HEK293T (cell line): ENCODE measurements around the gene ANKH.

ENCODE experiments used
- CTCF ChIA-PET: fragments of 350-600 bp; formaldehyde crosslinking; extraction: SDS; loops from one replicate; lab custom pipeline; 2021; ENCODE audit warnings: antibody characterized with exemption, inconsistent platforms; lab: Yijun Ruan, JAX
- POLR2A ChIA-PET: fragments of 350-600 bp; formaldehyde crosslinking; extraction: SDS; loops from one replicate; lab custom pipeline; 2020; ENCODE audit warnings: antibody characterized with exemption, inconsistent platforms; lab: Yijun Ruan, JAX
- DNase-seq: peaks from one replicate; pipeline ENCODE4 v3.0.0; 2012; ENCODE audit warnings: mixed read lengths; ENCODE audit errors: extremely low spot score
- ARNT ChIP-seq: fragments of 450-650 bp; IDR thresholded peaks from 2 replicates; pipeline ENCODE4 v1.6.1; 2017; ENCODE audit warnings: mild to moderate bottlenecking
- BHLHE40 ChIP-seq: fragments of 450-650 bp; IDR thresholded peaks from 2 replicates; pipeline ENCODE4 v1.6.1; 2016; ENCODE audit warnings: mild to moderate bottlenecking, moderate library complexity, borderline replicate concordance
- CTBP1 ChIP-seq: fragments of 450-650 bp; IDR thresholded peaks from 2 replicates; pipeline ENCODE4 v1.6.1; 2016; ENCODE audit warnings: borderline replicate concordance
- ELF4 ChIP-seq: fragments of 450-650 bp; IDR thresholded peaks from 2 replicates; pipeline ENCODE4 v1.6.1; 2017; ENCODE audit warnings: antibody characterized with exemption
- FOXA1 ChIP-seq: fragments of 450-650 bp; IDR thresholded peaks from 2 replicates; pipeline ENCODE4 v1.6.1; 2016; ENCODE audit warnings: mild to moderate bottlenecking
- FOXK2 ChIP-seq: fragments of 450-650 bp; IDR thresholded peaks from 2 replicates; pipeline ENCODE4 v1.6.1; 2016; ENCODE audit warnings: mild to moderate bottlenecking
- FOXM1 ChIP-seq: fragments of 450-650 bp; IDR thresholded peaks from 2 replicates; pipeline ENCODE4 v1.6.1; 2017; ENCODE audit warnings: mild to moderate bottlenecking, borderline replicate concordance
- HDGF ChIP-seq: fragments of 450-650 bp; IDR thresholded peaks from 2 replicates; pipeline ENCODE4 v1.6.1; 2017; ENCODE audit warnings: antibody characterized with exemption, borderline replicate concordance
- L3MBTL2 ChIP-seq: fragments of 450-650 bp; conservative IDR thresholded peaks from 2 replicates; pipeline ENCODE4 v1.6.1; 2016; ENCODE audit warnings: mild to moderate bottlenecking
- LEF1 ChIP-seq: fragments of 450-650 bp; IDR thresholded peaks from 2 replicates; pipeline ENCODE4 v1.6.1; 2017; ENCODE audit warnings: mild to moderate bottlenecking, borderline replicate concordance
- NFRKB ChIP-seq: fragments of 450-650 bp; IDR thresholded peaks from 2 replicates; pipeline ENCODE4 v1.6.1; 2016; ENCODE audit warnings: mild to moderate bottlenecking, moderate library complexity
- PKNOX1 ChIP-seq: fragments of 450-650 bp; IDR thresholded peaks from 2 replicates; pipeline ENCODE4 v1.6.1; 2016
- SP1 ChIP-seq: fragments of 450-650 bp; IDR thresholded peaks from 2 replicates; pipeline ENCODE4 v1.6.1; 2017
- SUZ12 ChIP-seq: fragments of 450-650 bp; IDR thresholded peaks from 2 replicates; pipeline ENCODE4 v1.6.1; 2016; ENCODE audit warnings: mild to moderate bottlenecking
- TARDBP ChIP-seq: fragments of 450-650 bp; IDR thresholded peaks from 2 replicates; pipeline ENCODE4 v1.6.1; 2016
- ZNF384 ChIP-seq: fragments of 450-650 bp; IDR thresholded peaks from 2 replicates; pipeline ENCODE4 v1.6.1; 2016

The ANKH gene

DNA sequence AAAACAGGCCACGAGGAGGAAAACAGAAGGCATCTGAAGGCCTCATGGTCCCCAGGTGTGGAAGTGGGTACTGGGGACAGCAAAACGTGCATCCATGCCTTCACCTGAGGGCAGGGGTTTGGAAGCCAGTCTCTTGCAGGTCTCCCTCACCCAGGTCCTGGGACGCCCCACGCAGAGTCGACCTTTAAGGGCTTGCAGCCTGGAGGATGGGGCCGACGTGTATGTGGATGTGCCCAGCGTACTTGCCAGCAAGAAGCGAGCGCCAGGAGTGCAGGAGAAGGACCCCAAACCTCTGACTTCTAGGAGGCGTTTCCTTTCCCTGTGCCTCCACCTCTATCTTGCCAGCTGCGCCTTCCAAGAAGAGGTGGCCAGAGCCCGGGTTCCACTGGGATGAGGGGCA lies 141.1 kb downstream of the ANKH start:
- TF ChIP-seq L3MBTL2 (no peak), SP1 (no peak), NFRKB (no peak), HDGF (no peak), ELF4 (no peak), FOXA1 (no peak), PKNOX1 (no peak), SUZ12 (no peak), FOXK2 (no peak), TARDBP (no peak), CTBP1 (no peak), LEF1 (no peak), BHLHE40 (no peak)
- CTCF ChIA-PET = interaction anchor here (1.4 kb wide), 1 partner anchor 273 kb away, joined by 4 read pairs; no protein-coding TSS in a partner anchor
- no peak for DNase-seq
- POLR2A ChIA-PET = no interaction called here

DNA sequence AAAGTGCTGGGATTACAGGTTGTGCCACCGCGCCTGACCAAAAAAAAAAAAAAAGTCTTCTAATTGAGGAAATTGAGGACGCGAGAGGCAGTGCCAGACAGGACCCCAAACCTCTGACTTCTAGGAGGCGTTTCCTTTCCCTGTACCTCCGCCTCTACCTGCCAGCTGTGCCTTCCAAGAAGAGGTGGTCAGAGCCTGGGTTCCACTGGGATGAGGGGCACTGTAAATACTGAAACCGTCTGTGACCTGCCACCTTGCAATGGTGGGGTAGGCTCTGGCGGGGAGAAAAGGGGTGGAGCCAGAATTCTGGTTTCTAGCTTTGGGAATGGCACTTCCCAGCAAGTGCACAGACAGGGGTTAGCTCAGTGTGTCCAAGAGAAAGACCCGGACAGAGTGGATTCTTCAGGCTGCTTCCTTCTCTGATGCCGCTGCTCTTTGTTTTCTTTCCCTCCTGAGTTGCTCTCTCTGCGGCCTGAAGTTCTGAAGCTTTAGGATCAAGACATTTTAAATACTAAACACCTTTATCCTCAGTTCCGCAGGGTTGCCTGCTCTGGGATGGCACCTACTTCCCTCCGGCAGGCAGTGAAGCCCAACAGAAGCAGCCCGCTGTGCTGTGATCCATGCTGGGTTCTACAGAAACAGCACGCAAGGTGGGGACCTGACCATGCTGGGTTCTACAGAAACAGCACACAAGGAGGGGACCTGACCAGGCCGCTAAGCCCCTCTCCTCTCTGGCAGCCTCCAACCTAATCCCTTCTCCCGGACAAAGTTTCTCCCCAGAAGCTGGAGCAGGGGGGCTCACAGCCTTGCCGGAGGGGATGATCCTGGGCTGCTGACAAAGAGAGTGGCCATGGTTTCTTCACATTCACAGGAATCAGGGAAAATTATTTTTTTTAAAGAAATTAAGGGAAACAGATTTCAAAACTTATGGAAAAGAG lies 141.9 kb downstream of the ANKH start:
- no peak for TF ChIP-seq CTBP1
- DNase-seq = no peak
- ChIA-PET POLR2A (no interaction called here), CTCF (interaction anchor here (0.6 to 1.4 kb wide), 2 partner anchors 43 to 274 kb away, joined by 3 to 4 read pairs; no protein-coding TSS in a partner anchor)

GRCh38 chr5:14728459-14728938 lies 143.1 kb downstream of the ANKH start:
- ChIA-PET CTCF (interaction anchor here (1.2 to 2.7 kb wide), 3 partner anchors 271 to 286 kb away, joined by 4 to 21 read pairs (median 5); no protein-coding TSS in a partner anchor), POLR2A (no interaction called here)
- no peak for TF ChIP-seq SP1
- no peak for TF ChIP-seq L3MBTL2
- no peak for TF ChIP-seq BHLHE40
- no peak for TF ChIP-seq CTBP1
- no peak for TF ChIP-seq PKNOX1
- TF ChIP-seq TARDBP = no peak
- TF ChIP-seq FOXM1 = no peak
- no peak for TF ChIP-seq ELF4
- TF ChIP-seq FOXA1 = no peak
- no peak for TF ChIP-seq ARNT
- no peak for TF ChIP-seq SUZ12
- no peak for TF ChIP-seq NFRKB
- TF ChIP-seq ZNF384 = no peak
- no peak for TF ChIP-seq LEF1
- no peak for DNase-seq

- no peak for DNase-seq
- ChIA-PET POLR2A (no interaction called here), CTCF (interaction anchor here (0.7 to 2.7 kb wide), 6 partner anchors 16 to 286 kb away, joined by 3 to 21 read pairs (median 4); no protein-coding TSS in a partner anchor)
- TF ChIP-seq ARNT (no peak), SUZ12 (no peak), FOXM1 (no peak), HDGF (no peak), SP1 (no peak), L3MBTL2 (no peak), BHLHE40 (no peak)
These were observed 143.6 kb downstream of the ANKH start for GRCh38 chr5:14727928-14728458.

DNA sequence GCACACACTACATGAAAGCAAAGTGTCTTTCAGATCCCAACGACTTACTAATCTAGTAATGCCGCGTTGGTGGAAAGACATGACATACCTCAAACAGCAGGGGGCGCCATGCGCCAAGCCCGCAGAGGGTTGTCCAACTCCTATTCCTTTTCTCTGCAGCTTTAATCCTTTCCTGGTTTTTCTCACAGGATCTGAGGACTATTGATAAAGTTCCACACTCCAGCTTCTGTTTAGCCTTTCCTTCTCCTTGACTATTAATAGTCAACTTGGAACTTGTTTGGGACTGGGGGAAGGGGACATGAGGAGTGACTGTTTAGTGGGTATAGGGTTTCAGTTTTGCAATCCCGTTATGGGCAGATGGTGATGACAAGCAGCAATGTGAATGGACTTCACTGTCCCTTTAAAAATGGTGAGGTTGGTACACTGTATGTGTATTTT lies 144.1 kb downstream of the ANKH start:
- DNase-seq = peak; percentile 80
- TF ChIP-seq FOXK2 (no peak), ARNT (no peak), ELF4 (no peak), CTBP1 (no peak), TARDBP (no peak), L3MBTL2 (no peak), HDGF (no peak), LEF1 (no peak), SP1 (no peak), ZNF384 (no peak), BHLHE40 (no peak)
- ChIA-PET POLR2A (interaction anchor here (1.1 kb wide), 1 partner anchor 275 kb away, joined by 3 read pairs; no protein-coding TSS in a partner anchor), CTCF (interaction anchor here (0.6 to 2.7 kb wide), 10 partner anchors 16 to 1777 kb away, joined by 3 to 21 read pairs (median 4); no protein-coding TSS in a partner anchor)

DNA sequence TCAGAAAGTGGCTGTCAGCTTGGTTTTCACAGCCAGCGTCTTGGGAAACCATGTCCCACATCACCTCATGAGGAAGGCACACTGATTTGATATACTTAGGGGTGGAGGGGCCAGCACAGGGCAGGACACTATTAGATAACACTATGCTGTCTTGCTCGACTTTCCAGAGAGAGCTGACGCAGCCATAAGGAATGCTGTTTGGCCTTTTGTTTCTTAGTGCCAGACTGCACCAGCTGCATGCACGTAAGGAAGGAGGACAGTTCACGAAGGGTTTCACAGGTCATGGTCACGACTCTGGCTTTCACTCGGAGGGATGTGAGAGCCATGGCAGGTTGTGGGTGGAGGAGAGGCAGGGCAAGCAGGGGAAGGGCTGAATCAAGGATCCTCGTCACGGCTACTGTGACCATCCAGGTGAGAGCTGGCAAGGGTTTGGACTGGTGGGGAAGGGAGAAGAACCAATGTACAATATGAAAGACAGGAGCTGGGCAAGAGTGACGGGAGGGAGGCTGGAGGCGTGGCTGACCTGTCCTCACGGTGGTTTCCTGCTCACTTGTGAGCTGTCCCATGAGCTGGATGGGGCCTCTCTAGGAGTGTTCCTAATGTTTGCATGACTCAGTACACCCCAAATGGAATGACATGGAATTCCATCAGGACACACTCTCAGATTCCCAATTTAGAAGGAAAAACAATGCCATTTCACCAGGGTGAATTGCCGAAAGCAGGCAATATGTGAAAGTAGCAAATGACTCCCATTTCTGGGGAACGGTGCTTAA lies 145.3 kb downstream of the ANKH start:
- DNase-seq = no peak
- POLR2A ChIA-PET = interaction anchor here (1.1 kb wide), 1 partner anchor 276 kb away, joined by 3 read pairs; no protein-coding TSS in a partner anchor
- CTCF ChIA-PET = interaction anchor here (0.6 to 2.7 kb wide), 6 partner anchors 17 to 286 kb away, joined by 3 to 21 read pairs (median 6); no protein-coding TSS in a partner anchor
- no peak for TF ChIP-seq SP1
- TF ChIP-seq L3MBTL2 = no peak
- no peak for TF ChIP-seq CTBP1
